Stimulated activated CD8-positive, alpha-beta memory T cell treated with anti-CD3 and anti-CD28 coated beads, Interleukin-4, amount 100 ng/mL, for 24 hours (primary cell): Measurements from ENCODE around the gene CYB561.
A peak's percentile ranks its signal among the peaks of the same experiment; 100 is the strongest.
"Not testable (repeated sequence)": the region's sequence is repeated elsewhere in the genome, so short reads cannot be mapped to it uniquely, and the experiment has no call there.

Source experiments
- DNase-seq: peaks from one replicate; pipeline ENCODE4 v3.0.0-alpha.2; 2020; ENCODE audit warnings: low read depth

The CYB561 gene

GRCh38 chr17:63478814-63479494 lies 32.8 kb upstream of the CYB561 start:
- DNase-seq = peak; percentile 69

GRCh38 chr17:63477480-63478440 lies 31.7 kb upstream of the CYB561 start:
- DNase-seq = no peak

GRCh38 chr17:63476854-63477479 lies 30.9 kb upstream of the CYB561 start, which contains the start of gene ACE:
TSS of gene ACE (plus strand) at chr17:63477061. CDS start at chr17:63477095, 34 bp downstream.
- peak; percentile 7 for DNase-seq

- DNase-seq = no peak
These were observed 30.4 kb upstream of the CYB561 start for GRCh38 chr17:63476459-63476853.

GRCh38 chr17:63475491-63476412 lies 29.6 kb upstream of the CYB561 start:
- DNase-seq = no peak

GRCh38 chr17:63474586-63475460 lies 28.7 kb upstream of the CYB561 start:
- DNase-seq = no peak

GRCh38 chr17:63474174-63474573 lies 28.1 kb upstream of the CYB561 start:
- no peak for DNase-seq

- not testable (repeated sequence) for DNase-seq
These were observed 22.0 kb upstream of the CYB561 start for GRCh38 chr17:63468099-63468498.

GRCh38 chr17:63464691-63465236 lies 18.7 kb upstream of the CYB561 start:
- DNase-seq = no peak

- no peak for DNase-seq
These were observed 17.7 kb upstream of the CYB561 start for GRCh38 chr17:63463771-63464170.

GRCh38 chr17:63460018-63460417 lies 13.9 kb upstream of the CYB561 start:
- DNase-seq = no peak

- no peak for DNase-seq
These were observed 12.4 kb upstream of the CYB561 start for GRCh38 chr17:63458478-63458877.

GRCh38 chr17:63455417-63455816 lies 9.3 kb upstream of the CYB561 start:
- DNase-seq = no peak

- DNase-seq = no peak
These were observed 8.8 kb upstream of the CYB561 start for GRCh38 chr17:63454915-63455314.

GRCh38 chr17:63454357-63454756 lies 8.3 kb upstream of the CYB561 start:
- not testable (repeated sequence) for DNase-seq

- no peak for DNase-seq
These were observed 7.0 kb upstream of the CYB561 start for GRCh38 chr17:63452962-63453551.

- DNase-seq = no peak
These were observed 6.2 kb upstream of the CYB561 start for GRCh38 chr17:63452046-63452961.

GRCh38 chr17:63451150-63451549 lies 5.0 kb upstream of the CYB561 start:
- DNase-seq = no peak

- DNase-seq = no peak
These were observed 4.4 kb upstream of the CYB561 start for GRCh38 chr17:63450551-63450950.
